Activated CD4-positive, alpha-beta T cell treated with anti-CD3 and anti-CD28 coated beads, Interleukin-2, amount 50 U/mL, for 48 hours (primary cell): ENCODE measurements around the gene RNF183.
"Not testable (repeated sequence)": the region's sequence is repeated elsewhere in the genome, so short reads cannot be mapped to it uniquely, and the experiment has no call there.

Experiments used
- DNase-seq, 2 experiments: peaks; one replicate each; pipeline ENCODE4 v3.0.0-alpha.2; 2020

The RNF183 gene

GRCh38 chr9:113315231-113315630 lies 12.1 kb upstream of the RNF183 start:
- no peak for DNase-seq

- no peak for DNase-seq
These were observed 10.1 kb upstream of the RNF183 start for GRCh38 chr9:113313261-113313660.

GRCh38 chr9:113311961-113312360 lies 8.8 kb upstream of the RNF183 start:
- no peak for DNase-seq

- DNase-seq, result no peak
These were observed 7.4 kb upstream of the RNF183 start for GRCh38 chr9:113310538-113310937.

- DNase-seq, result peak; percentile 11 to 17
These were observed 6.1 kb upstream of the RNF183 start for GRCh38 chr9:113309204-113309813.

- no peak for DNase-seq
These were observed 4.3 kb upstream of the RNF183 start for GRCh38 chr9:113307396-113307975.

GRCh38 chr9:113306566-113306965 lies 3.4 kb upstream of the RNF183 start:
- no peak for DNase-seq

- DNase-seq, result no peak
These were observed 1.6 kb downstream of the RNF183 start for GRCh38 chr9:113301548-113301947.

GRCh38 chr9:113299800-113300292 lies 3.3 kb downstream of the RNF183 start:
- DNase-seq, result no peak

- DNase-seq, result no peak
These were observed 4.0 kb downstream of the RNF183 start for GRCh38 chr9:113298924-113299770.

GRCh38 chr9:113298311-113298710 lies 4.9 kb downstream of the RNF183 start:
- DNase-seq, result no peak

GRCh38 chr9:113296796-113297558 lies 6.2 kb downstream of the RNF183 start:
- DNase-seq, result no peak

GRCh38 chr9:113296247-113296646 lies 6.9 kb downstream of the RNF183 start:
- DNase-seq, result not testable (repeated sequence)

GRCh38 chr9:113293285-113293878 lies 9.8 kb downstream of the RNF183 start:
- DNase-seq, result no peak

- DNase-seq, result no peak
These were observed 13.0 kb downstream of the RNF183 start for GRCh38 chr9:113290052-113290607.

- DNase-seq, result no peak
These were observed 14.1 kb downstream of the RNF183 start for GRCh38 chr9:113289091-113289490.

GRCh38 chr9:113281356-113281755 lies 21.8 kb downstream of the RNF183 start:
- DNase-seq, result no peak

- DNase-seq, result no peak
These were observed 24.3 kb downstream of the RNF183 start for GRCh38 chr9:113278840-113279239.

- DNase-seq, result peak; percentile 95 to 97
These were observed 27.7 kb downstream of the RNF183 start, which contains the start of the genes CDC26 and PRPF4 for GRCh38 chr9:113275157-113276131. CDC26 (minus strand) TSS chr9:113275572; CDS start chr9:113272507, 3,065 bp downstream. PRPF4 (plus strand) TSS chr9:113275658; CDS start chr9:113275744, 86 bp downstream.

- DNase-seq, result peak in 1 of 2 experiments; percentile 5
These were observed 28.6 kb downstream of the RNF183 start for GRCh38 chr9:113274474-113275156.
